ENCODE results near the gene PDIA6.

PDIA6 gene

DNA sequence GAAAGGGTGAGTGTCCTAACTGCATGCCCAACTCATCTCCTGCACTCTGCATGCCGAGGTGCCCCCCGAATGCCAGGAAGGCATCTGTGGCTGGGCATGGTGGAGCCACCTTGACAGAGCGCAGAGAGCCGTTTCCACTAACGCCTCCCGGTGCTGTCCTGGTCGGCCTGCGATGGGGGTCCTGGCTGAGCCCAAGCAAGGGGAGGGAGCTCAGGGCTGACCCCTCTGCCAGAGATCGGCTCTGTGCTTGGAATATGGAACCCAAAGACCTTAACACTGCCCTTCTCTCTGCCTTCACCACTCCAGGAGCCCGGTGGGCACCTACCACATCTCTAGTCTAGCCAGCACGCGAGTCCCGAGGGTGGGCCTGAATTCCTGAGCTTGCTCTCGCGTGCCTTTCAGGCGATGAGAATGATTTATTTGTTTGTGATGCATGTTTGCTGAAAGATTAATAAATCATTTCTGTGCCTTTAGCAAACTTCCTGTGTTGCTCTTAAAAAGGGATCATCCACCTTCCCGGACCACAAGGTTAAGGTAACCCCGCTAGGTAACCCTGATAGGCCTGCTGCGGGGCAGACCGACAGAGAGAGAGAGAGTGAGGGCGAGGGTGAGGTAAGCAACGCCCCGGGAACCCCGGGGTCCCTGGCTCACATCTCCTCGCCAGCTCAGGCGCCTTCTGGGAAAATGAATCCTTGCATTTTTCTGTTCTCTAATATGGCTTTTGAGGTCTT, 35.3 kb downstream of the PDIA6 start:
- no peak for TF ChIP-seq CTCF (IDR thresholded peaks at IDR 0.05; ENCODE audit: low read depth, low read length)
- no peak overlapping the region for H3K4me3 ChIP-seq (replicated peaks in 1 of 2; ENCODE audit: low read depth in 2 of 2, low read length in 2 of 2)
- DNase-seq (ENCODE audit: low read depth in 2 of 2): no peak

DNA sequence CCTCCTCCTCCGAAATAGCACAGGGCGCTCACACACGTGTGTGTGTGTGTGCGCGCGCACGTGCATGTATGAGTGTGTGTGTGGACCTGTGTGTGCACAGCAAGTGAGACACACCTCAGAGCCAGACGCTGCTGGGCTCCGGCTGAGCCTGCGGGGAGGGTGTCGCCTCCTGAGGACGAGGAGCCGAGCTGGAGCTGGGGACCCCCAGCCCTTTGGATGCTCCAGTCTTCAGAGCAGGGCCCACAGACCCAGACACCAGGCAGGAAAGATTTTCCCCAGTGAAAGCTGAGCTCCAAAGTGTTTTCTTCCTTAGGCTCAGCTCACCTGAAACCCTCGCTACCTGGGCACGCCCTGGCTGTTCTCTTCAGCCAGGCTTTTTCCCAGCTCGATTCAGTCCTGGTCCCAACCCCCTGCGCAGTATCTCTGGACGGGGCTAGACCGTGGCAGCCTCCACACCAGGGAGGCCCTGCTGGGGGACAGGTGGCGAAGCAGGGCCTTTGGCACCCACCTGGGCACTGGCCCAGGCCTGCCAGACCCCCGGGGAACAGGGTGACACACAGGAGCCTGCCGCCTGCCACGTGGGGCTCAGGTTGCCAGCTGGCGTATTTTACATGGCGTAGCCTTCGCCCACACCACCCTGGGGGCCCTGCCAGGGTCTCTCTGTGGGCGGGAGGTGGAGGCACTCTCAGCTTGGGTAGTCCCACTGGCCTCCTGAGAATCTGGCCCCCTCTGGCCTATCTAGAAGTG, 36.2 kb downstream of the PDIA6 start:
- no peak for TF ChIP-seq CTCF (IDR thresholded peaks at IDR 0.05; ENCODE audit: low read depth, low read length)
- no peak for DNase-seq (ENCODE audit: low read depth in 2 of 2)
- H3K4me3 ChIP-seq (replicated peaks in 1 of 2; ENCODE audit: low read depth in 2 of 2, low read length in 2 of 2): no peak overlapping the region

- no peak for DNase-seq (ENCODE audit: low read depth in 2 of 2)
- TF ChIP-seq CTCF (IDR thresholded peaks at IDR 0.05; ENCODE audit: low read depth, low read length): no peak
- no peak overlapping the region for H3K4me3 ChIP-seq (replicated peaks in 1 of 2; ENCODE audit: low read depth in 2 of 2, low read length in 2 of 2)
Observed at GRCh38 chr2:10775831-10776230, 36.8 kb downstream of the PDIA6 start.

- H3K4me3 ChIP-seq (replicated peaks in 1 of 2; ENCODE audit: low read depth in 2 of 2, low read length in 2 of 2): no peak overlapping the region
- TF ChIP-seq CTCF (IDR thresholded peaks at IDR 0.05; ENCODE audit: low read depth, low read length): no peak
- no peak for DNase-seq (ENCODE audit: low read depth in 2 of 2)
Observed at GRCh38 chr2:10775021-10775780, 37.4 kb downstream of the PDIA6 start.

- DNase-seq (ENCODE audit: low read depth in 2 of 2): peak in 1 of 2 donors; percentile 19
- no peak for TF ChIP-seq CTCF (IDR thresholded peaks at IDR 0.05; ENCODE audit: low read depth, low read length)
- H3K4me3 ChIP-seq (replicated peaks in 1 of 2; ENCODE audit: low read depth in 2 of 2, low read length in 2 of 2): no peak overlapping the region
Observed at GRCh38 chr2:10774394-10774793, 38.2 kb downstream of the PDIA6 start.

DNA sequence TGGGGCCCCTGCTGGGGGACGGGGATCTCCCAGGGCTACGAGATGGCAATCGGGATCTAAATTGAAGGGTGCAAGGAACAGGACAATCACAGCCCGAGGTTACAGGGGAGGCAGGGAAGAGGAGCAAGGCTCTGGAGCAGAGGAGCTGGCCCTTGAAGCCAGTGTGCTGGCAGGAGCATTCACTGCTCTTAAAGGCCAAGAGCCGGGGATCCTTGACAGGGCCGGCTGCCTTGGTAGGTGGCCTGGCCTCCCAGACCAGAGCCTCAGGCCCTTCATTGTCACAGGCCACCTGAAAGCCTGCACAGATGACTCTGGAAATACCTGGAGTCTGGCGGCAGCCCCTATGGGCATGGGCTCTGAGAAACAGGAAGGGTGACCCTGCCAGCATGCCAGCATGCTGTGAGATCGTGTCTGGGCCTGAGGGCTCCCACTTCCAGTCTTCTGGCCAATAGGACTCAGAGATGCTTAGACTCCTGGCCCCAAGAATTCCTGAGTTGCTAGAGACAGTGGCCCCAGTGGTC, 38.7 kb downstream of the PDIA6 start:
- DNase-seq (ENCODE audit: low read depth in 2 of 2): no peak

More for the DNA sequence above, 38.7 kb downstream of the PDIA6 start:
- H3K4me3 ChIP-seq (replicated peaks in 1 of 2; ENCODE audit: low read depth in 2 of 2, low read length in 2 of 2): no peak overlapping the region
- TF ChIP-seq CTCF (IDR thresholded peaks at IDR 0.05; ENCODE audit: low read depth, low read length): no peak

Measured in cardiac fibroblast (primary cell).